ENCODE measurements around the gene HOXC6.

Gene HOXC6

GRCh38 chr12:54033106-54033979 is 5.1 kb downstream of the HOXC6 start (continued):
- TF ChIP-seq INSM2 (tag by site-specific recombination; IDR thresholded peaks at IDR 0.05) (peak; percentile 97), ZNF791 (tag by site-specific recombination; IDR thresholded peaks at IDR 0.05) (no peak), ZNF354C (tag by site-specific recombination; IDR thresholded peaks at IDR 0.05; ENCODE audit: borderline replicate concordance, low read depth) (no peak), ZNF10 (tag by site-specific recombination; IDR thresholded peaks at IDR 0.05) (peak; percentile 75), ZNF426 (tag by site-specific recombination; IDR thresholded peaks at IDR 0.05) (peak; percentile 9; the same call in 1 of the 2 replicates), REST (tag by site-specific recombination; IDR thresholded peaks at IDR 0.05) (peak; percentile 36; the same call in 1 of the 2 replicates), ZNF174 (tag by site-specific recombination; IDR thresholded peaks at IDR 0.05) (no peak), ZFP41 (tag by site-specific recombination; IDR thresholded peaks at IDR 0.05; ENCODE audit: borderline replicate concordance) (no peak), ZFP69B (tag by site-specific recombination; IDR thresholded peaks at IDR 0.05) (peak; percentile 88), ZNF146 (tag by site-specific recombination; IDR thresholded peaks at IDR 0.05) (peak; percentile 89), ZFHX2 (tag by site-specific recombination; conservative IDR thresholded peaks at IDR 0.05) (peak; percentile 40; the same call in 1 of the 2 replicates), GLIS1 (tag by site-specific recombination; IDR thresholded peaks at IDR 0.05) (peak; percentile 93), ZNF777 (tag by site-specific recombination; IDR thresholded peaks at IDR 0.05; ENCODE audit: borderline replicate concordance) (no peak), GLI2 (tag by site-specific recombination; IDR thresholded peaks at IDR 0.05; ENCODE audit: borderline replicate concordance, low read depth) (peak; percentile 99), HIC1 (tag by site-specific recombination; IDR thresholded peaks at IDR 0.05) (peak; percentile 98), ZSCAN23 (tag by site-specific recombination; IDR thresholded peaks at IDR 0.05) (0 out of 2 replicates have a peak, but pooled peaks have one; percentile 81), ZNF76 (tag by site-specific recombination; IDR thresholded peaks at IDR 0.05; ENCODE audit: borderline replicate concordance, low read depth) (peak; percentile 66), FEZF1 (tag by site-specific recombination; IDR thresholded peaks at IDR 0.05) (peak; percentile 100), ZNF558 (tag by site-specific recombination; IDR thresholded peaks at IDR 0.05) (peak; percentile 88), MEIS1 (CRISPR knock-in tag; IDR thresholded peaks at IDR 0.05; ENCODE audit: borderline replicate concordance) (no peak), ZNF645 (tag by site-specific recombination; IDR thresholded peaks at IDR 0.05) (peak; percentile 94; the same call in 1 of the 2 replicates), ZNF132 (tag by site-specific recombination; IDR thresholded peaks at IDR 0.05; ENCODE audit: borderline replicate concordance) (no peak), ZNF184 (tag by site-specific recombination; IDR thresholded peaks at IDR 0.05) (peak; percentile 64; the same call in 1 of the 2 replicates), ZNF157 (tag by site-specific recombination; IDR thresholded peaks at IDR 0.05) (no peak), ZNF560 (tag by site-specific recombination; IDR thresholded peaks at IDR 0.05; ENCODE audit: borderline replicate concordance) (no peak)
- TF ChIP-seq, protein P1, sequence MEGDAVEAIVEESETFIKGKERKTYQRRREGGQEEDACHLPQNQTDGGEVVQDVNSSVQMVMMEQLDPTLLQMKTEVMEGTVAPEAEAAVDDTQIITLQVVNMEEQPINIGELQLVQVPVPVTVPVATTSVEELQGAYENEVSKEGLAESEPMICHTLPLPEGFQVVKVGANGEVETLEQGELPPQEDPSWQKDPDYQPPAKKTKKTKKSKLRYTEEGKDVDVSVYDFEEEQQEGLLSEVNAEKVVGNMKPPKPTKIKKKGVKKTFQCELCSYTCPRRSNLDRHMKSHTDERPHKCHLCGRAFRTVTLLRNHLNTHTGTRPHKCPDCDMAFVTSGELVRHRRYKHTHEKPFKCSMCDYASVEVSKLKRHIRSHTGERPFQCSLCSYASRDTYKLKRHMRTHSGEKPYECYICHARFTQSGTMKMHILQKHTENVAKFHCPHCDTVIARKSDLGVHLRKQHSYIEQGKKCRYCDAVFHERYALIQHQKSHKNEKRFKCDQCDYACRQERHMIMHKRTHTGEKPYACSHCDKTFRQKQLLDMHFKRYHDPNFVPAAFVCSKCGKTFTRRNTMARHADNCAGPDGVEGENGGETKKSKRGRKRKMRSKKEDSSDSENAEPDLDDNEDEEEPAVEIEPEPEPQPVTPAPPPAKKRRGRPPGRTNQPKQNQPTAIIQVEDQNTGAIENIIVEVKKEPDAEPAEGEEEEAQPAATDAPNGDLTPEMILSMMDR (tag by site-specific recombination; IDR thresholded peaks at IDR 0.05), result no peak; the same call in 1 of the 2 replicates
- TF ChIP-seq, protein P2, sequence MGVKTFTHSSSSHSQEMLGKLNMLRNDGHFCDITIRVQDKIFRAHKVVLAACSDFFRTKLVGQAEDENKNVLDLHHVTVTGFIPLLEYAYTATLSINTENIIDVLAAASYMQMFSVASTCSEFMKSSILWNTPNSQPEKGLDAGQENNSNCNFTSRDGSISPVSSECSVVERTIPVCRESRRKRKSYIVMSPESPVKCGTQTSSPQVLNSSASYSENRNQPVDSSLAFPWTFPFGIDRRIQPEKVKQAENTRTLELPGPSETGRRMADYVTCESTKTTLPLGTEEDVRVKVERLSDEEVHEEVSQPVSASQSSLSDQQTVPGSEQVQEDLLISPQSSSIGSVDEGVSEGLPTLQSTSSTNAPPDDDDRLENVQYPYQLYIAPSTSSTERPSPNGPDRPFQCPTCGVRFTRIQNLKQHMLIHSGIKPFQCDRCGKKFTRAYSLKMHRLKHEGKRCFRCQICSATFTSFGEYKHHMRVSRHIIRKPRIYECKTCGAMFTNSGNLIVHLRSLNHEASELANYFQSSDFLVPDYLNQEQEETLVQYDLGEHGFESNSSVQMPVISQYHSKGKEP (tag by site-specific recombination; IDR thresholded peaks at IDR 0.05), result peak; percentile 98
